Lung (tissue), 12 donors: ENCODE data around the gene WDR45B. TPM values are rescaled to one million over a fixed set of nuclear protein-coding genes. Genes with fewer than 3 reads are reported as not detected.
A peak's percentile ranks its signal among the peaks of the same experiment; 100 is the strongest.

ENCODE experiments used
- ATAC-seq: fragments of 200-7000 bp; cut with Tn5 transposase; one replicate; pipeline ENCODE4 v1.9.1; 2020; ENCODE audit warnings: moderate number of reproducible peaks; ENCODE audit not compliant: insufficient read depth, low FRiP score
- DNase-seq, 3 donors: peaks; one replicate each; pipeline ENCODE4 v3.0.0-alpha.2; 2013 to 2017
- H3K27ac ChIP-seq, 2 donors: one replicate each; pipeline ENCODE4 v1.5.1; 2013; ENCODE audit warnings: mild to moderate bottlenecking in 2 of 2, moderate library complexity in 2 of 2, control low read depth in 1 of 2, inconsistent platforms in 1 of 2, low read depth in 1 of 2, low read length in 1 of 2
- H3K27me3 ChIP-seq, 3 donors: one replicate each; pipeline ENCODE4 v1.5.1; 2013; ENCODE audit warnings: low read length in 2 of 3; ENCODE audit not compliant: control insufficient read depth in 3 of 3, insufficient read depth in 3 of 3
- H3K36me3 ChIP-seq, 4 donors: one replicate each; pipeline ENCODE4 v1.5.1; 2013; ENCODE audit warnings: low read length in 4 of 4, mild to moderate bottlenecking in 1 of 4, moderate library complexity in 1 of 4; ENCODE audit not compliant: control insufficient read depth in 4 of 4, insufficient read depth in 4 of 4
- H3K4me1 ChIP-seq, 5 donors: one replicate each; pipeline ENCODE4 v1.5.1; 2013; ENCODE audit warnings: low read length in 5 of 5, mild to moderate bottlenecking in 2 of 5, moderate library complexity in 1 of 5; ENCODE audit not compliant: control insufficient read depth in 5 of 5, insufficient read depth in 5 of 5
- H3K4me3 ChIP-seq: one replicate; pipeline ENCODE4 v1.5.1; 2013; ENCODE audit warnings: mild to moderate bottlenecking, control low read depth, moderate library complexity
- H3K9ac ChIP-seq, 2 donors: one replicate each; pipeline ENCODE4 v1.5.1; 2013; ENCODE audit warnings: low read length in 2 of 2, control low read depth in 1 of 2; ENCODE audit not compliant: insufficient read depth in 1 of 2
- H3K9me3 ChIP-seq, 4 donors: one replicate each; pipeline ENCODE4 v1.5.1; 2013; ENCODE audit warnings: low read length in 3 of 4, mild to moderate bottlenecking in 1 of 4, moderate library complexity in 1 of 4; ENCODE audit not compliant: control insufficient read depth in 4 of 4, insufficient read depth in 3 of 4
- WGBS, 2 donors: extraction: QIAGEN DNeasy Blood & Tissue Kit; methylation state at CpG; one replicate each; pipeline ENCODE4 v1.1.7; 2013; 5-methylcytosine and 5-hydroxymethylcytosine counted together
- polyA plus RNA-seq, 2 donors: library from polyadenylated mRNA; stranded (reverse); fragments of 200-250 nt; gene quantifications; one replicate each; pipeline ENCODE4 v1.2.1, GENCODE V29; 2013
- total RNA-seq, 2 donors: library from RNA; depleted of rRNA in 1 of 2; stranded (reverse); fragments of >200 nt in 1 of 2; gene quantifications; one replicate each; pipeline ENCODE4 v1.2.1, GENCODE V29; 2014 to 2021
- TF ChIP-seq, protein P1 (sequence below): IDR thresholded peaks from 2 replicates; pipeline ENCODE4 v1.5.1; 2012; ENCODE audit warnings: mild to moderate bottlenecking; ENCODE audit errors: control extremely low read depth, extremely low read depth
- donor health status: control.
- donor health status: control.
- donor health status: Bipolar disorder and iron deficiency.
- donor health status: healthy.
- donor health status: DM: yes; HTN: yes; CAD: no.

Gene WDR45B
- total and polyA plus RNA-seq, 4 donors = 39.6 to 92.8 (median 65.0) TPM

DNA sequence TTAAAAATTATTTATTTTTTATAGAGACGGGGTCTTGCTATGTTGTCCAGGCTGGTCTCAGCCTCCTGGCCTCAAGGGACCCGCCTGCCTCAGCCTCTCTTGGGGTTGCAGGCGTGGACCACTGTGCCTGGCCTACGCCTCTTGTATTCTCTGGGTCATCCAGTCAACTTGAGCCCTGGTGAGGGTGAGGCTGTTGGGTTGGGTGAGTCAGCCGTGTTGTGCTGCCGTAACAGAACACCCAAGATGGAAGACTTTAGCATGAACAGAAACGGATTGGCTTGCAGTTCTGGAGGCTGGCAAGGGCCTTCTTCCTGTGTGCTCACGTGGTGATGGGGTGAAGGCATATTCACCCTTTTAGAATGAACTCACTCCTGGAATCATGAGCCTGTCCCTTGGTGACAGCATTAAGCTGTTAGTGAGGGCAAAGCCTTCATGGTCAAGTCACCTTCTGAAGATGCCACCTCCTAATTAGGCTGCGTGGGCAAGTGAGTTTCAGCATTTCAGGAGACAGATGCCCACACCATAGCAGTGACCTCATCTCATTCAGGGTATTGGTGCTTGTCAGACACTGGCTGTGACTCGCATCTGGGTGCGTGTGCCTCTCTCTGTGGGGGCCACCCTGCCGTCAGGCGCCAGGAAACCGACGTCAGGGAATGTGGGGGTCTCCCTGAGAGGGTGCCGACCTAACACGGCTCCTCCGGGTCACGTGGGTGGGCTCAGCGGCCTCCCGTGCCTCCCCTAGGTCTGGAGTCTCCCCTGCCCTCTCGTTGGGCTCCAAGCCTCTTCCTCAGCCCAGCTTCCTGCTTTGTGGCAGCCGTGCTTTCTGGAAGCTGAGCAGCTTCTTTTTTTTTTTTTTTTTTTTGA, 49.8 kb downstream of the WDR45B start:
- no peak for ATAC-seq
- no peak overlapping the region for H3K4me3 ChIP-seq
- no peaks in the 10 kb centered on the region for H3K27me3 ChIP-seq
- TF ChIP-seq, protein P1, sequence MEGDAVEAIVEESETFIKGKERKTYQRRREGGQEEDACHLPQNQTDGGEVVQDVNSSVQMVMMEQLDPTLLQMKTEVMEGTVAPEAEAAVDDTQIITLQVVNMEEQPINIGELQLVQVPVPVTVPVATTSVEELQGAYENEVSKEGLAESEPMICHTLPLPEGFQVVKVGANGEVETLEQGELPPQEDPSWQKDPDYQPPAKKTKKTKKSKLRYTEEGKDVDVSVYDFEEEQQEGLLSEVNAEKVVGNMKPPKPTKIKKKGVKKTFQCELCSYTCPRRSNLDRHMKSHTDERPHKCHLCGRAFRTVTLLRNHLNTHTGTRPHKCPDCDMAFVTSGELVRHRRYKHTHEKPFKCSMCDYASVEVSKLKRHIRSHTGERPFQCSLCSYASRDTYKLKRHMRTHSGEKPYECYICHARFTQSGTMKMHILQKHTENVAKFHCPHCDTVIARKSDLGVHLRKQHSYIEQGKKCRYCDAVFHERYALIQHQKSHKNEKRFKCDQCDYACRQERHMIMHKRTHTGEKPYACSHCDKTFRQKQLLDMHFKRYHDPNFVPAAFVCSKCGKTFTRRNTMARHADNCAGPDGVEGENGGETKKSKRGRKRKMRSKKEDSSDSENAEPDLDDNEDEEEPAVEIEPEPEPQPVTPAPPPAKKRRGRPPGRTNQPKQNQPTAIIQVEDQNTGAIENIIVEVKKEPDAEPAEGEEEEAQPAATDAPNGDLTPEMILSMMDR = no peak
- peak overlapping the region in 1 of 2 donors; percentile 65 for H3K27ac ChIP-seq
- H3K36me3 ChIP-seq = peaks cover 10 to 54% (median 26%) of the 10 kb centered on the region in 4 donors
- DNase-seq = no peak
- 75 to 83% methylated on average over 23 of the region's 23 CpGs for WGBS, 2 donors
- H3K9me3 ChIP-seq = peaks cover 0 to 2% (median 0%) of the 10 kb centered on the region in 4 donors
- no peak overlapping the region for H3K9ac ChIP-seq
- H3K4me1 ChIP-seq = peaks cover 0 to 7% (median 6%) of the 10 kb centered on the region in 5 donors

DNA sequence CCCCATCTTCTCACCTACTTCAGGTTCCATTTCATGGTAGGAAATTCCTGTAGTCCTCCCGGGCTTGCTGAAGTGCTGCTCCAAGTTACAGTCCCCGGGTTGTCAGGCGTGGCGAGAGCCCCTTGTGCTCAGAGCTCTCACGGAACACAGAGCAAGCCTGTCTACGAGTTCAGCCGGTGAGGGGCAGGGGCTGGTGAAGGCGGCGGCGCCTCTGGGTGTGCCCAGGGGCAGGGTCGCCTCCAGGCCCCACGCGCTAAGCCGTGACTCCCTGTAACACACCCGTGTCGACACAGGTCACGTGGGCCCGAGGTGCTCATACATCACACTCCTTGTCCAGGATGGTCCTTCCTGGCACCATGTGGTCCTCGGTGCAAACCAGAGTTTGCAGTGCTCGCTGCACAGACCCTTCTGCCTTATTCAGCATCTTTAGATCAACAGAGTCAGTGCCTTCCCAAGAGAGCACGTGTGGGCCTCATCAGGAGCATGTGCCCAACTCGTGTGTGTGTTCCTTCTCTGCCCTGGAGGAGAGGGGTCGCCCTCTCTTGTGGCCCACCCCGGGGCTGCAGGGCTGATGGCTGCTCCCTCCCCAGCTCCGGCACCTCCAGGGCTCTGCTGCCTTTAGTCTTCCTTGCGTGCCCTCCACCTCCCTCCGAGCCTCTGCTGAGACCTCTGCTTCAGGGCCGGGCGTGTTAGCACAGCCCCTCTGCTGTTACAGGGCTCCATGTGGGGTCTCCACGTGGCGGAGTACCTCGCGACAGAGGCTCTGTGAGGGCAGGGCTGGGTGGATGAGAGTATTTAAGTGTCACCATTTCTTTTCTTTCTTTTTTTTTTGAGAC, 51.2 kb downstream of the WDR45B start:
- DNase-seq = peak in 1 of 3 donors; percentile 41
- Histone ChIP-seq H3K27ac (no peak overlapping the region), H3K4me3 (no peak overlapping the region), H3K9ac (no peak overlapping the region), H3K9me3 (peaks cover 0 to 2% (median 0%) of the 10 kb centered on the region in 4 donors), H3K27me3 (no peaks in the 10 kb centered on the region), H3K4me1 (peaks cover 0 to 18% (median 5%) of the 10 kb centered on the region in 5 donors), H3K36me3 (peaks cover 3 to 48% (median 24%) of the 10 kb centered on the region in 4 donors)
- ATAC-seq = no peak
- 87 to 91% methylated on average over 33 of the region's 33 CpGs for WGBS, 2 donors
- TF ChIP-seq, protein P1 = no peak

DNA sequence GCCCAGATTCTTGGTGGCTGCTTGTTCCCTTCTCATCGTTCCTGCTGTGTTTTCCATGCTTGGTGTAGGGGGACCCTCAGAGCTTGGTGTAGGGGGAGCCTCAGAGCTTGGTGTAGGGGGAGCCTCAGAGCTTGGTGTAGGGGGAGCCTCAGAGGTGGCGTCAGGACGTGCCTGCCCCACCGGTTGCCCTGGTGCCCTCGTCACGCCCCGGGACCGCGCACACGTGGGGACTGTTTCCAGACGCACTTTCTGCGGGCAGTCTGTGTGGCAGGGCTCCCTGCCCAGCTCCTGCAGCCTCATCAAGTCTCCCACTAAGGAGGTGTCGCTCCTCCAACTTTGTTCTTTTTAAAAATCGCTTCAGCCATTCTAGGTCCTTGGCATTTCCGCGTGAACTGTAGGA, 51.9 kb downstream of the WDR45B start:
- TF ChIP-seq, protein P1 = no peak
- no peak overlapping the region for H3K9ac ChIP-seq

More for the DNA sequence above, 51.9 kb downstream of the WDR45B start:
- no peak overlapping the region for H3K4me3 ChIP-seq
- peaks cover 0 to 42% (median 19%) of the 10 kb centered on the region in 4 donors for H3K36me3 ChIP-seq
- H3K4me1 ChIP-seq = peaks cover 0 to 19% (median 5%) of the 10 kb centered on the region in 5 donors
- peaks cover 0 to 2% (median 0%) of the 10 kb centered on the region in 4 donors for H3K9me3 ChIP-seq
- H3K27ac ChIP-seq = no peak overlapping the region
- DNase-seq (no peak), ATAC-seq (no peak)
- WGBS, 2 donors = 85 to 92% methylated on average over 16 of the region's 16 CpGs
- no peaks in the 10 kb centered on the region for H3K27me3 ChIP-seq
